Measurements from ENCODE around the gene PPP1R1C.

DNA sequence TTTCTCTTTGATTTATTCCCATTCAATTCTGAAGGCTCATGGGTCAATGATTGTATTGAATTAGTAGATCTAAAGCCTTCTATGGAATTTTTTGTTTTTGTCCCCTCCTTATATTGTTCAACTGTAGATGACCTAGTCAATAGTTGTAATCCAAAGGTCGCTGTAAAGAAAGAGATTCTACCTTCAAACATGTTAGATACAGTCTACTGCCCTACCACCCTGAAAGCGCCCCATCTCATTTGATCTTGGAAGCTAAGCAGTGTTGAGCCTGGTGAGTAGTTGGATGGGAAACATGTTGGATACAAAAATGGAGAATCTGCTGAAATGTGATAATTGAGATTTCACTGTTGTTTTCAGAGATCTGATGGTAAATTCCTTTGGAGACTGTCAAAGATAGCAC lies 63.0 kb downstream of the PPP1R1C start:
- TF ChIP-seq, protein P1, sequence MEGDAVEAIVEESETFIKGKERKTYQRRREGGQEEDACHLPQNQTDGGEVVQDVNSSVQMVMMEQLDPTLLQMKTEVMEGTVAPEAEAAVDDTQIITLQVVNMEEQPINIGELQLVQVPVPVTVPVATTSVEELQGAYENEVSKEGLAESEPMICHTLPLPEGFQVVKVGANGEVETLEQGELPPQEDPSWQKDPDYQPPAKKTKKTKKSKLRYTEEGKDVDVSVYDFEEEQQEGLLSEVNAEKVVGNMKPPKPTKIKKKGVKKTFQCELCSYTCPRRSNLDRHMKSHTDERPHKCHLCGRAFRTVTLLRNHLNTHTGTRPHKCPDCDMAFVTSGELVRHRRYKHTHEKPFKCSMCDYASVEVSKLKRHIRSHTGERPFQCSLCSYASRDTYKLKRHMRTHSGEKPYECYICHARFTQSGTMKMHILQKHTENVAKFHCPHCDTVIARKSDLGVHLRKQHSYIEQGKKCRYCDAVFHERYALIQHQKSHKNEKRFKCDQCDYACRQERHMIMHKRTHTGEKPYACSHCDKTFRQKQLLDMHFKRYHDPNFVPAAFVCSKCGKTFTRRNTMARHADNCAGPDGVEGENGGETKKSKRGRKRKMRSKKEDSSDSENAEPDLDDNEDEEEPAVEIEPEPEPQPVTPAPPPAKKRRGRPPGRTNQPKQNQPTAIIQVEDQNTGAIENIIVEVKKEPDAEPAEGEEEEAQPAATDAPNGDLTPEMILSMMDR (IDR thresholded peaks at IDR 0.05; ENCODE audit: low read depth, low read length, missing input control) = no peak
- no peak for TF ChIP-seq FOXA2 (IDR thresholded peaks at IDR 0.05)
- no peak for TF ChIP-seq TAF1 (conservative IDR thresholded peaks at IDR 0.05)
- no peak for TF ChIP-seq SP1 (IDR thresholded peaks at IDR 0.05)
- TF ChIP-seq YY1 (IDR thresholded peaks at IDR 0.05) = no peak
- no peak for TF ChIP-seq RAD21 (IDR thresholded peaks at IDR 0.05)
- TF ChIP-seq JUND (IDR thresholded peaks at IDR 0.05) = no peak
- TF ChIP-seq GABPA (IDR thresholded peaks at IDR 0.05 in 1 of 2, conservative IDR thresholded peaks at IDR 0.05 in 1 of 2) = no peak
- no peak for TF ChIP-seq EGR1 (IDR thresholded peaks at IDR 0.05; ENCODE audit: low read depth in 2 of 2)
- TF ChIP-seq, protein P2, sequence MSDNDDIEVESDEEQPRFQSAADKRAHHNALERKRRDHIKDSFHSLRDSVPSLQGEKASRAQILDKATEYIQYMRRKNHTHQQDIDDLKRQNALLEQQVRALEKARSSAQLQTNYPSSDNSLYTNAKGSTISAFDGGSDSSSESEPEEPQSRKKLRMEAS (IDR thresholded peaks at IDR 0.05) = no peak
- TF ChIP-seq FOXA1 (IDR thresholded peaks at IDR 0.05) = no peak
- TF ChIP-seq, protein P3, sequence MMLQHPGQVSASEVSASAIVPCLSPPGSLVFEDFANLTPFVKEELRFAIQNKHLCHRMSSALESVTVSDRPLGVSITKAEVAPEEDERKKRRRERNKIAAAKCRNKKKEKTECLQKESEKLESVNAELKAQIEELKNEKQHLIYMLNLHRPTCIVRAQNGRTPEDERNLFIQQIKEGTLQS (IDR thresholded peaks at IDR 0.05) = no peak
- TF ChIP-seq HNF4A (conservative IDR thresholded peaks at IDR 0.05) = no peak
- TF ChIP-seq, protein P4, sequence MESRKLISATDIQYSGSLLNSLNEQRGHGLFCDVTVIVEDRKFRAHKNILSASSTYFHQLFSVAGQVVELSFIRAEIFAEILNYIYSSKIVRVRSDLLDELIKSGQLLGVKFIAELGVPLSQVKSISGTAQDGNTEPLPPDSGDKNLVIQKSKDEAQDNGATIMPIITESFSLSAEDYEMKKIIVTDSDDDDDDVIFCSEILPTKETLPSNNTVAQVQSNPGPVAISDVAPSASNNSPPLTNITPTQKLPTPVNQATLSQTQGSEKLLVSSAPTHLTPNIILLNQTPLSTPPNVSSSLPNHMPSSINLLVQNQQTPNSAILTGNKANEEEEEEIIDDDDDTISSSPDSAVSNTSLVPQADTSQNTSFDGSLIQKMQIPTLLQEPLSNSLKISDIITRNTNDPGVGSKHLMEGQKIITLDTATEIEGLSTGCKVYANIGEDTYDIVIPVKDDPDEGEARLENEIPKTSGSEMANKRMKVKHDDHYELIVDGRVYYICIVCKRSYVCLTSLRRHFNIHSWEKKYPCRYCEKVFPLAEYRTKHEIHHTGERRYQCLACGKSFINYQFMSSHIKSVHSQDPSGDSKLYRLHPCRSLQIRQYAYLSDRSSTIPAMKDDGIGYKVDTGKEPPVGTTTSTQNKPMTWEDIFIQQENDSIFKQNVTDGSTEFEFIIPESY (IDR thresholded peaks at IDR 0.05) = no peak

All from liver (tissue), 3 donors.